Suprapubic skin (tissue), 4 donors: ENCODE results near the gene SYK.

Source experiments
- POLR2A ChIP-seq, 2 donors: fragments of 450-650 bp; IDR thresholded peaks; one replicate each; pipeline ENCODE4 v1.6.1; 2017; ENCODE audit warnings: antibody characterized with exemption in 2 of 2, mild to moderate bottlenecking in 2 of 2, moderate library complexity in 2 of 2
- POLR2AphosphoS5 ChIP-seq, 3 donors: sonication (generic); formaldehyde crosslinking; IDR thresholded peaks; one replicate each; pipeline ENCODE4 v1.6.1; 2017; ENCODE audit warnings: antibody characterized with exemption in 3 of 3
- TF ChIP-seq, protein P1 (sequence below), 2 donors: fragments of 200-600 bp in 1 of 2; fragments of 450-650 bp in 1 of 2; sonication (generic) in 1 of 2; IDR thresholded peaks; one replicate each; pipeline ENCODE4 v1.5.1; 2016 to 2019; ENCODE audit warnings: antibody characterized with exemption in 2 of 2, mild to moderate bottlenecking in 1 of 2, moderate library complexity in 1 of 2

DNA sequence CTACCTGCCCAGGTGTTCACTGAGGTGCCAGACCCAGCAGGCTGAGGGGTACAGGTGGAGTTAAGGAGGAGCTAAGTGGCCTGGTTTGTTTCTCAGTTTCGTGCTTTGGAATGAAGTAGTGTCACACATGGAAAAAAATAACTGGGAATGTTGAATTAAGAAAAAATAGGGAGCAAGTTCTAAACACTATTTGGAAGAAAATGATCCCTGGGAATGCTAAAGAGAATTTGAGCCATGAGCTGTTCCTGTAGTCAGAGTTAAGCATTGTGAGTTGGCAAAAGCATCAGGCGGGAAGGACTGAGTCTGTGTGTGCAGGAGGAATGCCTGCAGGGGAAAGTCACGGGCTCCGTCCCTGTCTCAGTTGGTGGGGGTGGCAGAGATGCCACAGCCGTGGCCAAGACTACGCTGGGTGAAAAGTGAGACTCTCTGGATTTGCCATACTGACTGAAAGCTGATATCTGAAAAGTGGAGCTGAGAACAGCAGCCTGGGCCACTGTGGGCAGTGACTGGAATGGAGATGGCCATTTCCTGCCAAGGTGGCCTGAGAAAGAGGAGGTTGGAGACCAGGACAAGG is 37.0 kb downstream of the SYK start:
- no peak for TF ChIP-seq POLR2A (IDR thresholded peaks at IDR 0.05)
- TF ChIP-seq, protein P1, sequence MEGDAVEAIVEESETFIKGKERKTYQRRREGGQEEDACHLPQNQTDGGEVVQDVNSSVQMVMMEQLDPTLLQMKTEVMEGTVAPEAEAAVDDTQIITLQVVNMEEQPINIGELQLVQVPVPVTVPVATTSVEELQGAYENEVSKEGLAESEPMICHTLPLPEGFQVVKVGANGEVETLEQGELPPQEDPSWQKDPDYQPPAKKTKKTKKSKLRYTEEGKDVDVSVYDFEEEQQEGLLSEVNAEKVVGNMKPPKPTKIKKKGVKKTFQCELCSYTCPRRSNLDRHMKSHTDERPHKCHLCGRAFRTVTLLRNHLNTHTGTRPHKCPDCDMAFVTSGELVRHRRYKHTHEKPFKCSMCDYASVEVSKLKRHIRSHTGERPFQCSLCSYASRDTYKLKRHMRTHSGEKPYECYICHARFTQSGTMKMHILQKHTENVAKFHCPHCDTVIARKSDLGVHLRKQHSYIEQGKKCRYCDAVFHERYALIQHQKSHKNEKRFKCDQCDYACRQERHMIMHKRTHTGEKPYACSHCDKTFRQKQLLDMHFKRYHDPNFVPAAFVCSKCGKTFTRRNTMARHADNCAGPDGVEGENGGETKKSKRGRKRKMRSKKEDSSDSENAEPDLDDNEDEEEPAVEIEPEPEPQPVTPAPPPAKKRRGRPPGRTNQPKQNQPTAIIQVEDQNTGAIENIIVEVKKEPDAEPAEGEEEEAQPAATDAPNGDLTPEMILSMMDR (IDR thresholded peaks at IDR 0.05): no peak
- TF ChIP-seq POLR2AphosphoS5 (IDR thresholded peaks at IDR 0.05): no peak
